HG03095 (cell line): ENCODE measurements around the gene SYNPO2.
"Not testable (repeated sequence)": the region's sequence is repeated elsewhere in the genome, so short reads cannot be mapped to it uniquely, and the experiment has no call there.

Experiments used
- ATAC-seq: cut with Tn5 transposase; IDR thresholded peaks from one replicate; pipeline ENCODE4 v1.9.1; 2021; ENCODE audit warnings: moderate library complexity; ENCODE audit not compliant: unreplicated experiment

SYNPO2 gene

GRCh38 chr4:119050527-119051090 is 162.0 kb downstream of the SYNPO2 start:
- no peak for ATAC-seq

DNA sequence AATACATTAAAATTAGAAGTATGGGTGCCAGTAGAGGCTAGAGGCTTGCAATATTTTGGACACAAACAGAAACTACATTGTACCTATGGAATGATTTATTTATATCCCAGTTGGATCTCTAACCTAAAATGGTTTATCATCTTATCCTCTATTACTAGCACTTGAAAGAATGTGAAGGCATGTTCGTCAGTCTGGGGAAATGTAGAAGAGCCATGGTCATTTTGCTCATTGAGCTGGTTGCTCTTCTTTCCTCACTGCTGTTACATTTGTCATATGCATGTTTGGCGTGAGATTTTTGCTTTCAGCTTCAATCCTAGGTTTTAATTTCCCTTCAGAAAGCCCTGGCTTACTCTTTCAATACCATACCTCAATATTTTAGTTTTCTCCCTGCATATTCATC is 164.6 kb downstream of the SYNPO2 start:
- ATAC-seq, result no peak

- ATAC-seq, result no peak
Measured at GRCh38 chr4:119053997-119054396, 165.3 kb downstream of the SYNPO2 start.

GRCh38 chr4:119057417-119057816 is 168.8 kb downstream of the SYNPO2 start:
- ATAC-seq, result no peak

DNA sequence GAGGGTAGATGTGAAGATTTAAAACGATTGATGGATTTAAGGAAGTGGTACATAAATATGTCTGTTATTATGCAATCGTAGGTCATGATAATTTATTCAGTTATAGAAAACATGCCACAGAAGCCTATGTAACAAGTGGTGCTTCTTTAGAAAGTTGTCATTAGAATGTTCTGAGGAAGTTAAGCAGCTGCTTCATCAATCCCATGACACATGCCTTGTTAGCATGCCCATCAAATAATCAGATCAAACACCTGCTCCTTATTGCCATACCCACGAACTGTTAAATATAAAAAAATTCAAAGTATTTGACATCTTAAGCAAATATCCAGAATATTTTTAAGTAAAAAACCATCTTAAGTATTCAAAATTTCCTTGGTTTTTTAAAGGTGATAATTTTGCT is 170.6 kb downstream of the SYNPO2 start:
- ATAC-seq, result no peak

GRCh38 chr4:119067125-119067524 is 178.5 kb downstream of the SYNPO2 start:
- ATAC-seq, result not testable (repeated sequence)

- not testable (repeated sequence) for ATAC-seq
Measured at GRCh38 chr4:119067670-119068360, 179.2 kb downstream of the SYNPO2 start.

GRCh38 chr4:119068529-119068962 is 179.9 kb downstream of the SYNPO2 start:
- no peak for ATAC-seq

DNA sequence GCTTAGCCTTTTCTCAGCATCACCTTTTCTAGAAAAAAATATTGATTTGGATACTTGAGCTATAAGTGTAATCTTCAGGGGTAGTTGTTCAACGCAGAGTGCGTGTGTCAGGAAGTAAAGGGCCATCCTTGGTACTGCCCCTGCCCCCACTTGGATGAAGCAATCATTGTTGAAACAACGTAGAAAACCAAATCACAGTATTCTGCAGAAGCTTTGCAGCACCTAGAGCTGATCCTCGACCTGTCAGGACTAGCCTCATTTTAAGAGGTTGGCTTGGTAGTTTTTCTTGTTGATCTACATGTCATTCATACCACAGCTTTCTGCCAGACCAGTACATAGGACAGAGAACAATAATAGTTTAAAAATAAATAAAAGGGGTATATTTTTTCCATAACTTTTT is 181.6 kb downstream of the SYNPO2 start:
- no peak for ATAC-seq

GRCh38 chr4:119080721-119081541 is 192.3 kb downstream of the SYNPO2 start:
- ATAC-seq, result no peak

DNA sequence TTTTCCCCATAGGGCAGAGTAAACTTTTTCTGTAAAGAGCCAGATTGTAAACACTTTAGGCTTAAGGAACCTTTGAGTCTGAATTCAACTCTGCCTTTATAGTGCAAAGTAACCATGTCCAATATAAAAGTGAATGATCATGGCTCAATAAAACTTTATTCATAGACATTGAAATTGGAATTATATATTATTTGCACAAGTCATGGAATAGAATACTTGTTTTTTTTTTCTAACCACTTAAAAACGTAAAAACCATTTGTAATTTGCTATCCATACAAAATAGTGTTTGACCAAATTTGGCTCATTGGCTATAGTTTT is 192.8 kb downstream of the SYNPO2 start:
- ATAC-seq, result no peak

DNA sequence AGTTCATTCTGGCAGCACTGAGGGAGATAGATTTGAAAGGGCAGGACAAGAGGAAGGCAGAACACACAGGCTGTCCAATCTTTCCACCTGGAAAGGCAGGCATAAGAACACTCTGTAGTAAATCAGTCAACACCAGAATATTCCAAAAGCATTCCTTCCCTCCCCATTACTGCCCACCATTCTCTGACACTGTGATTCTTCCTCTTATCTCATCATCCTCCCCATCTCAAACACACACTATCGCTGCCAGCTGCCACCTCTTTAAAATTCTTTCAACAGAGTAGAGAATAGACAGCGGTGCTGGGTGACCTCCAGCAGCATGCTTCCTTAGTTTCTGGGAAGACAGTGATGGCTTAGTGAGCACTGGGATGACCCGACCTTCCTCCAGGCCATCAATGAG is 193.3 kb downstream of the SYNPO2 start:
- no peak for ATAC-seq

- ATAC-seq, result no peak
Measured at GRCh38 chr4:119082661-119083060, 194.0 kb downstream of the SYNPO2 start.

GRCh38 chr4:119084513-119084912 is 195.9 kb downstream of the SYNPO2 start:
- ATAC-seq, result no peak

DNA sequence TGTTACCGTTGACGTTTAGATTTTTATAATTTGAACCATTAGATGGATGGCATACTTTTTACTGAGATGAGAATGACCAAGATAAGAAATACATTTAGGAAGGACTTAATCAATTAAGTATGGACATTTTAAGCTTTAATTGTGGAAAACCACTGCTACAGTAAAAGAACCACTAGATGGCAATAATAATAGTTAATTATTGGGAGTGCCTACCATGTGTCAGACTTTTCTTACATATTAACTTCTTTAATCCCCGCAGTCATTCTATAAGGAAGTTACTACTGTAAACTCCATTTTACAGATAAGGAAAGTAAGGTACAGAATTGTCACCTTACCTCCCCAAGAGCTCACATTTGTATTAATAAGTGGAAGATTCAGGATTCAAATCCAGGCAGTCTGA is 198.5 kb downstream of the SYNPO2 start:
- ATAC-seq, result no peak

DNA sequence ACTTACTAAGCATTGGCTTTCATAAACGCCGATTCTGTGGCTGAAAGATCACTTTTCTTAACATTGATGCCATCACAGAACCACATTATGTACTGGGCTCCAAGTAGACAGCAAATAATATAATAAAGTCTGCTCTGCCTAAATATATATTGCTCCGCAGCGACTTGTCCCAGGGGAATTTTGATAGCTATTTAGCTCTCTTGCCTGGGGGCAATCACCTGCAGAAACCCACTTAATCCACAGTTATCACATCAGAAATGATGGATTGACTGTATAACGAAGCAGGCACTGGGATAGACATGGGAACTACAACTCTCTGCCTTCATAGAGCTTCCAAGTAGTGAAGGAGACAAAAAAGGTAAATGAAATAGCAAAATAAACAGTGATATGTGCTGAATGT is 199.0 kb downstream of the SYNPO2 start:
- no peak for ATAC-seq

DNA sequence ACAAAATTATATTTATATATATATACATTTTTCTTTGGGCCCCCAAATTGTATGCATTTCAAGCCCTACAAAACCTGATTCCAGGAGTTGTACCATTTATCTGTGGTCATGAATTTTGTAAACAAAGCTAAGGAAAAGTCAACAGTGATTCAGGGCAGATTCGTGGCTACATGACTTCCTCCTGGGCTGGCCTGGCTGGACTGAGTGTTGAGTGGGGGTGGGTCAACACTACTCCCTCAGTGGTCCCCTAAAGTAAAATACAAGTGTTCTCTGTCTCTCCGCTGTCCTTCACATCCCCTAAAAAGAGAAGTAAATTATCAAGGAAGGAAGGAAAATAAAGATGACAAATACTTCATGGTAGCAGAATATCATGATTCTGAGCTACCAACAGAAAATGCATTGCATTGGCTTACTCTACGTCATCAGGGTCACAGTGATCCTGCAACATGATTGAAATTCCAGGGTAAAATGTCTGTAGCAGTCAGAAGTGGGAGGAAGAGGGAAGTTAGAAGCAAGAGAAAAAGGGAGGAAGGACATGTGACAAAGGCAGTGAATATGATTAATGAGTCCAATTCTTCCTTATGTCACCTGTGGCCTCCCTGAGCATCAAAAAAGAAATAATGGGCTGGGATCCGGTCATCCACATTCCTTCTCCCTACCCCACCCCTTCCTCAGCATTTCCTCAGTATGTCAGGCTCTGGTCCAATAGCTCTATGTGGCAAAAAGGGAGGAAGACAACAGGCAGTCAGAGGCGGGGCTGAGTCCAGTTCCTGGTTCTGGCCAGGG is 204.6 kb downstream of the SYNPO2 start:
- ATAC-seq, result no peak

GRCh38 chr4:119097282-119097900 is 208.7 kb downstream of the SYNPO2 start:
- ATAC-seq, result no peak

DNA sequence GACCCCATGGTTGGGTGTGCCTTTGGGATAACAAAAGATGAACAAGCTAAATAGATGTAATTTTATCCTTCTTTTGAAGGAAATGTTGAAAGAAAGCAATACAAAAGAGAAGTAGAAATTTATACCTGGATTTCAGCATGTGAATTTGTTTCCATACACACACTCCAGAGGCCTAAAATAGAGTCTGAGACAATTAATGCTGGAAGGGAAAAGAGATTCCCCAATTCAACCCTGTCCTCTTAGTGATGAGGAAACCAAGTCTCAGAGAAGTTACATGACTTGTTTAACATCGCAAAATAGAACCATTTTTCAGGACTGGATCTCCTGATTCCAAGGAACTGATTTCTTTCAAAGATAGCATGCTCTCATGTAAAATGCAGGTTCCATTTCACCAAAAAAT is 209.7 kb downstream of the SYNPO2 start:
- no peak for ATAC-seq

DNA sequence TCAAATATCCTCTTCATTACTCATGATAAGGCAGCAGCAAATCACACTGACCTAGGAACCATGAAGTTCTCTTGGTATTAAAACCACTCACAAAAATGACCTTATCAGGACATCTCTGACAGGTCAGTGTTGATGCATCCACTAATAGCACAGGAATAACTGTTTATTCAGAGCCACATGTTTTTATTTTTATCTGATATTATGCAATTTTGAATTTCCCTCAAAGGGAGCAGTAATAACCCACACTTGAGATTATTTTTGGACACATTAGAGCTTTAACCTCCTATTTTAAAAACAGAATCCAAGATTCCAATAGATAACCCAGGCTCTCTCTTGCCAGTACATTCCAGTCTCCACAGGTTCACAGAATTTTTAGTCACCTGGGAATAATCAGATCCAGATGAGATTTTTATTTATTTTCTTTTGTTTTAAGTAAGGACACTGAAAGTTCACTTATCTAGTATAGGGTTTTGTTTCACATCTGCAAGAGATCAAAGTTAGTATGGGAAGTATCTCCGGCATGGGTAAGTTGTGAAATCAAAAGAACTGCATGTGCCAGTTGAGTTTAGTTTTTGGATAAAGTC is 210.7 kb downstream of the SYNPO2 start:
- no peak for ATAC-seq

GRCh38 chr4:119100655-119101054 is 212.0 kb downstream of the SYNPO2 start:
- no peak for ATAC-seq
